Esophagus muscularis mucosa (tissue), 3 donors: Measurements from ENCODE around the gene PCP4.

Source experiments
- CTCF ChIP-seq, 3 experiments: fragments of 200-600 bp in 2 of 3; fragments of 450-650 bp in 1 of 3; sonication (generic) in 2 of 3; IDR thresholded peaks; one replicate each; pipeline ENCODE4 v1.5.1; 2017 to 2019; ENCODE audit warnings: antibody characterized with exemption in 3 of 3, mild to moderate bottlenecking in 2 of 3, moderate library complexity in 1 of 3
- EP300 ChIP-seq: sonication (generic); formaldehyde crosslinking; IDR thresholded peaks from one replicate; pipeline ENCODE4 v1.6.1; 2017; ENCODE audit warnings: antibody characterized with exemption

GRCh38 chr21:39873687-39874086, 6.4 kb downstream of the PCP4 start:
- no peak for TF ChIP-seq EP300
- TF ChIP-seq CTCF (IDR thresholded peaks at IDR 0.05): no peak
